GM19324 (cell line): ENCODE measurements around the gene TMEM14C.

ENCODE experiments used
- ATAC-seq: cut with Tn5 transposase; IDR thresholded peaks from one replicate; pipeline ENCODE4 v1.9.1; 2021; ENCODE audit warnings: mild to moderate bottlenecking, moderate library complexity; ENCODE audit not compliant: unreplicated experiment, low FRiP score

TMEM14C gene

GRCh38 chr6:10722820-10723566, at the start of gene TMEM14C:
Gene TMEM14C (plus strand): TSS chr6:10723070. CDS start chr6:10724614, 1,544 bp downstream.
- ATAC-seq, result peak; percentile 98

- ATAC-seq, result no peak
Measured at GRCh38 chr6:10676403-10676802, 46.5 kb upstream of the TMEM14C start.

- ATAC-seq, result no peak
Measured at GRCh38 chr6:10678456-10678855, 44.4 kb upstream of the TMEM14C start.

GRCh38 chr6:10681795-10682194, 41.1 kb upstream of the TMEM14C start:
- ATAC-seq, result no peak

GRCh38 chr6:10682355-10682988, 40.4 kb upstream of the TMEM14C start:
- no peak for ATAC-seq

GRCh38 chr6:10684618-10685017, 38.3 kb upstream of the TMEM14C start:
- ATAC-seq, result no peak

- no peak for ATAC-seq
Measured at GRCh38 chr6:10685092-10685915, 37.6 kb upstream of the TMEM14C start.

- ATAC-seq, result no peak
Measured at GRCh38 chr6:10686901-10687300, 36.0 kb upstream of the TMEM14C start.

GRCh38 chr6:10687582-10687981, 35.3 kb upstream of the TMEM14C start:
- ATAC-seq, result no peak

- ATAC-seq, result no peak
Measured at GRCh38 chr6:10690651-10691445, 32.0 kb upstream of the TMEM14C start.

- no peak for ATAC-seq
Measured at GRCh38 chr6:10692965-10693538, 29.8 kb upstream of the TMEM14C start.

- ATAC-seq, result peak; percentile 99
Measured at GRCh38 chr6:10694302-10695085, 28.4 kb upstream of the TMEM14C start, which contains the start of the genes C6orf52 and PAK1IP1. Gene C6orf52 (minus strand): TSS chr6:10694616. CDS start chr6:10687550, 7,066 bp downstream. Gene PAK1IP1 (plus strand): TSS chr6:10694972. CDS start chr6:10694986, 14 bp downstream.

GRCh38 chr6:10695086-10695657, 27.7 kb upstream of the TMEM14C start:
- ATAC-seq, result no peak

- no peak for ATAC-seq
Measured at GRCh38 chr6:10696655-10697054, 26.2 kb upstream of the TMEM14C start.

GRCh38 chr6:10713962-10714361, 8.9 kb upstream of the TMEM14C start:
- ATAC-seq, result no peak

GRCh38 chr6:10719296-10719963, 3.4 kb upstream of the TMEM14C start:
- ATAC-seq, result no peak

GRCh38 chr6:10719964-10720264, 3.0 kb upstream of the TMEM14C start:
- ATAC-seq, result no peak

- ATAC-seq, result no peak
Measured at GRCh38 chr6:10720265-10720959, 2.5 kb upstream of the TMEM14C start.
